Karpas-422 (cell line): ENCODE data around the gene NNMT. TPM values are rescaled to one million over a fixed set of nuclear protein-coding genes. Genes with fewer than 3 reads are reported as not detected.

Experiments
- DNase-seq: peaks from one replicate; pipeline ENCODE4 v3.0.0-alpha.2; 2015
- H2AFZ ChIP-seq: fragments of 200-600 bp; sonication (generic); 2 replicates; pipeline ENCODE4 v1.6.1; 2014; ENCODE audit warnings: antibody characterized with exemption, low read length, mixed read lengths
- H3K27ac ChIP-seq: fragments of 200-600 bp; sonication (generic); 2 replicates; pipeline ENCODE4 v1.5.1; 2014; ENCODE audit warnings: mild to moderate bottlenecking, low read length, moderate library complexity
- H3K27me3 ChIP-seq: fragments of 200-600 bp; sonication (generic); 2 replicates; pipeline ENCODE4 v1.6.1; 2014; ENCODE audit warnings: low read length, mixed read lengths
- H3K36me3 ChIP-seq: fragments of 200-600 bp; sonication (generic); 2 replicates; pipeline ENCODE4 v1.6.1; 2014; ENCODE audit warnings: low read length, mixed read lengths; ENCODE audit not compliant: insufficient read depth
- H3K4me1 ChIP-seq: fragments of 200-600 bp; sonication (generic); 2 replicates; pipeline ENCODE4 v1.6.1; 2014; ENCODE audit warnings: mild to moderate bottlenecking, low read length, mixed read lengths
- H3K4me2 ChIP-seq: fragments of 200-600 bp; sonication (generic); 2 replicates; pipeline ENCODE4 v1.6.1; 2014; ENCODE audit warnings: low read length, low read depth, mild to moderate bottlenecking; ENCODE audit not compliant: poor library complexity, severe bottlenecking
- H3K4me3 ChIP-seq: fragments of 200-600 bp; sonication (generic); 2 replicates; pipeline ENCODE4 v1.5.1; 2014; ENCODE audit warnings: mild to moderate bottlenecking, antibody characterized with exemption, low read length, mixed read lengths
- H3K79me2 ChIP-seq: fragments of 200-600 bp; sonication (generic); 2 replicates; pipeline ENCODE4 v1.6.1; 2014; ENCODE audit warnings: mild to moderate bottlenecking, low read length, mixed read lengths
- H3K9ac ChIP-seq: fragments of 200-600 bp; sonication (generic); 2 replicates; pipeline ENCODE4 v1.6.0; 2014; ENCODE audit warnings: low read length
- H3K9me2 ChIP-seq: fragments of 200-600 bp; sonication (generic), shearing (Covaris generic); replicated peaks from 2 replicates; pipeline ENCODE4 v1.6.0; 2014; ENCODE audit warnings: mild to moderate bottlenecking, low read length, moderate library complexity; ENCODE audit not compliant: insufficient read depth
- H3K9me3 ChIP-seq: fragments of 300-700, 200-600 bp; sonication (generic); 2 replicates; pipeline ENCODE4 v1.6.1; 2014; ENCODE audit warnings: low read length, mixed read lengths
- H4K20me1 ChIP-seq: fragments of 200-600 bp; sonication (generic); 2 replicates; pipeline ENCODE4 v1.6.1; 2014; ENCODE audit warnings: mild to moderate bottlenecking, antibody characterized with exemption, low read length, low read depth; ENCODE audit not compliant: insufficient read depth
- total RNA-seq: library from RNA; depleted of rRNA; stranded (reverse); fragments of >200 nt; shearing (Covaris generic); gene quantifications from 2 replicates; pipeline ENCODE4 v1.2.3, GENCODE V29; 2014; ENCODE audit warnings: low replicate concordance; rRNA removed

The NNMT gene
- total RNA-seq, 1 experiment from 2014 or later = not detected

GRCh38 chr11:114362326-114362725, 66.1 kb downstream of the NNMT start:
- no peak overlapping the region for H3K27ac ChIP-seq
- no peaks in the 10 kb centered on the region for H3K9me3 ChIP-seq
- no peaks in the 10 kb centered on the region for H3K27me3 ChIP-seq
- H3K36me3 ChIP-seq = no peaks in the 10 kb centered on the region
- H3K4me1 ChIP-seq = no peaks in the 10 kb centered on the region
- no peaks in the 10 kb centered on the region for H4K20me1 ChIP-seq
- H3K4me2 ChIP-seq = no peak overlapping the region
- H3K9ac ChIP-seq = no peak overlapping the region
- no peaks in the 10 kb centered on the region for H3K9me2 ChIP-seq
- no peak overlapping the region for H3K4me3 ChIP-seq
- no peak overlapping the region for H2AFZ ChIP-seq
- H3K79me2 ChIP-seq = no peaks in the 10 kb centered on the region
- no peak for DNase-seq

GRCh38 chr11:114362958-114363357, 66.8 kb downstream of the NNMT start:
- Histone ChIP-seq H3K27me3 (no peaks in the 10 kb centered on the region), H3K36me3 (no peaks in the 10 kb centered on the region), H3K4me1 (no peaks in the 10 kb centered on the region), H3K9ac (no peak overlapping the region), H4K20me1 (no peaks in the 10 kb centered on the region), H3K4me2 (no peak overlapping the region), H3K27ac (no peak overlapping the region), H3K4me3 (no peak overlapping the region), H2AFZ (no peak overlapping the region), H3K9me3 (no peaks in the 10 kb centered on the region), H3K9me2 (no peaks in the 10 kb centered on the region), H3K79me2 (no peaks in the 10 kb centered on the region)
- no peak for DNase-seq

Other genes with a start within 250 kb of the NNMT start
- not detected in 2 replicates for gene ZBTB16, start 236.7 kb upstream of the NNMT start, total RNA-seq
- gene C11orf71, start 104.1 kb downstream of the NNMT start, total RNA-seq = 7.1 and 11.4 TPM in 2 replicates
- 7.6 and 10.5 TPM in 2 replicates for gene RBM7, start 104.3 kb downstream of the NNMT start, total RNA-seq
- gene REXO2, start 143.1 kb downstream of the NNMT start, total RNA-seq = 30.4 and 35.2 TPM in 2 replicates